Spleen (tissue), 7 donors: ENCODE measurements around the gene CDK14.

Source experiments
- POLR2A ChIP-seq, 3 donors: fragments of 450-650 bp; IDR thresholded peaks; one replicate each; pipeline ENCODE4 v1.5.1; 2017; ENCODE audit warnings: antibody characterized with exemption in 3 of 3, mild to moderate bottlenecking in 1 of 3
- TF ChIP-seq, protein P1 (sequence below), 11 experiments: fragments of 200-600 bp in 7 of 11; fragments of 450-650 bp in 4 of 11; sonication (generic) in 4 of 11; IDR thresholded peaks in 8 of 11; conservative IDR thresholded peaks in 3 of 11; 1 replicate in 7 of 11; 2 replicates in 4 of 11; pipeline versions ENCODE4 v1.4.0 to v1.8.0; 2016 to 2021; ENCODE audit warnings: antibody characterized with exemption in 11 of 11, inconsistent platforms in 4 of 11, mild to moderate bottlenecking in 1 of 11
- donor health status: DM: no; HTN: no; CAD: no; lungs with moderate emphysema.
- donor health status: DM: no; HTN: no; CAD: no.
- donor health status: DM: no; HTN: no; CAD: no.

DNA sequence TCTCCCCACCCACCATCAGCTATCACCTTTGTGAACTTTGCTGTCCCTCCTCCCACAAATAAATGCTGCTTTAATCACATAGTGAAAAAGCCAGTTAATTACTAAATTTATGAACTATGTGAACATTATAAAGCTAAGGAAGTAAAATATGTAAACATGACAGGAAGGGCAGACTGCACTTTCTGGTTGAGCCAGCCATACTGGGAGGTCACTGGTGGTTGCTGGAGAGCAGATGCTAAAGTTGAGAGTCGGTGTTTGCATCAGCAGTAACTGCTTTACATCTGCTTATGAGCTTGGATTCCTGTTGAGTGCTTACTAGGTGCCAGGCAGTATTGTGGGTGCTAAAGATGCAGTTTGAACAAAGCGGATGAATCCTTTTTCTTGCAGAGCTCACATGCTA is 458.3 kb downstream of the CDK14 start:
- TF ChIP-seq, protein P1, sequence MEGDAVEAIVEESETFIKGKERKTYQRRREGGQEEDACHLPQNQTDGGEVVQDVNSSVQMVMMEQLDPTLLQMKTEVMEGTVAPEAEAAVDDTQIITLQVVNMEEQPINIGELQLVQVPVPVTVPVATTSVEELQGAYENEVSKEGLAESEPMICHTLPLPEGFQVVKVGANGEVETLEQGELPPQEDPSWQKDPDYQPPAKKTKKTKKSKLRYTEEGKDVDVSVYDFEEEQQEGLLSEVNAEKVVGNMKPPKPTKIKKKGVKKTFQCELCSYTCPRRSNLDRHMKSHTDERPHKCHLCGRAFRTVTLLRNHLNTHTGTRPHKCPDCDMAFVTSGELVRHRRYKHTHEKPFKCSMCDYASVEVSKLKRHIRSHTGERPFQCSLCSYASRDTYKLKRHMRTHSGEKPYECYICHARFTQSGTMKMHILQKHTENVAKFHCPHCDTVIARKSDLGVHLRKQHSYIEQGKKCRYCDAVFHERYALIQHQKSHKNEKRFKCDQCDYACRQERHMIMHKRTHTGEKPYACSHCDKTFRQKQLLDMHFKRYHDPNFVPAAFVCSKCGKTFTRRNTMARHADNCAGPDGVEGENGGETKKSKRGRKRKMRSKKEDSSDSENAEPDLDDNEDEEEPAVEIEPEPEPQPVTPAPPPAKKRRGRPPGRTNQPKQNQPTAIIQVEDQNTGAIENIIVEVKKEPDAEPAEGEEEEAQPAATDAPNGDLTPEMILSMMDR (IDR thresholded peaks at IDR 0.05 in 8 of 11, conservative IDR thresholded peaks at IDR 0.05 in 3 of 11), result no peak
- no peak for TF ChIP-seq POLR2A (IDR thresholded peaks at IDR 0.05)
